Measurements from ENCODE around the gene KCNJ4.

GRCh38 chr22:38467438-38467903, 12.5 kb upstream of the KCNJ4 start:
- TF ChIP-seq CTCF (IDR thresholded peaks at IDR 0.05) (no peak), POLR2A (IDR thresholded peaks at IDR 0.05) (no peak)
